Gastroesophageal sphincter (tissue), 4 donors: Measurements from ENCODE around the gene CD276. TPM values are rescaled to one million over a fixed set of nuclear protein-coding genes. Genes with fewer than 3 reads are reported as not detected.
A peak's percentile ranks its signal among the peaks of the same experiment; 100 is the strongest.
"Not testable (repeated sequence)": the region's sequence is repeated elsewhere in the genome, so short reads cannot be mapped to it uniquely, and the experiment has no call there.

ENCODE experiments used
- ATAC-seq: fragments of 150-250 bp; one replicate; pipeline ENCODE4 v1.9.1; 2016; ENCODE audit warnings: mild to moderate bottlenecking, moderate library complexity
- H3K27ac ChIP-seq, 4 donors: fragments of 200-600 bp; sonication (generic) in 3 of 4; 1 replicate in 3 of 4; 2 replicates in 1 of 4; pipeline ENCODE4 v1.5.1; 2016 to 2019
- H3K27me3 ChIP-seq: fragments of 200-600 bp; sonication (generic); one replicate; pipeline ENCODE4 v1.5.1; 2019
- H3K36me3 ChIP-seq, 2 donors: fragments of 200-600 bp; sonication (generic); one replicate each; pipeline ENCODE4 v1.5.1; 2019; ENCODE audit warnings: control low read depth in 1 of 2
- H3K4me1 ChIP-seq, 3 donors: fragments of 200-600 bp; sonication (generic); 1 replicate in 2 of 3; 2 replicates in 1 of 3; pipeline ENCODE4 v1.5.1; 2016 to 2019; ENCODE audit warnings: control low read depth in 2 of 3
- H3K4me3 ChIP-seq, 2 donors: fragments of 200-600 bp; sonication (generic); one replicate each; pipeline ENCODE4 v1.5.1; 2019; ENCODE audit warnings: mild to moderate bottlenecking in 1 of 2, moderate library complexity in 1 of 2
- H3K9me3 ChIP-seq, 3 donors: fragments of 200-600 bp; sonication (generic); one replicate each; pipeline ENCODE4 v1.5.1; 2017 to 2019; ENCODE audit warnings: control low read depth in 2 of 3
- EP300 ChIP-seq: sonication (generic); formaldehyde crosslinking; IDR thresholded peaks from one replicate; pipeline ENCODE4 v1.6.1; 2017; ENCODE audit warnings: antibody characterized with exemption, mild to moderate bottlenecking
- POLR2A ChIP-seq, 2 donors: fragments of 450-650 bp; IDR thresholded peaks; one replicate each; pipeline ENCODE4 v1.6.1; 2017; ENCODE audit warnings: antibody characterized with exemption in 2 of 2, mild to moderate bottlenecking in 2 of 2, moderate library complexity in 1 of 2
- POLR2AphosphoS5 ChIP-seq: sonication (generic); formaldehyde crosslinking; IDR thresholded peaks from one replicate; pipeline ENCODE4 v1.6.1; 2017; ENCODE audit warnings: antibody characterized with exemption
- WGBS, 2 donors: methylation state at CpG; one replicate each; pipeline ENCODE4 v1.1.5; 2018; ENCODE audit warnings: low coverage in 1 of 2; 5-methylcytosine and 5-hydroxymethylcytosine counted together
- total RNA-seq, 4 donors: library from RNA; depleted of rRNA; stranded (reverse); fragments of >200 nt; gene quantifications; one replicate each; pipeline ENCODE4 v1.1.0, GENCODE V29; 2016
- TF ChIP-seq, protein P1 (sequence below), 4 experiments: fragments of 200-600 bp in 2 of 4; fragments of 450-650 bp in 2 of 4; sonication (generic) in 1 of 4; IDR thresholded peaks; one replicate each; pipeline ENCODE4 v1.5.1; 2017 to 2019; ENCODE audit warnings: antibody characterized with exemption in 4 of 4, mild to moderate bottlenecking in 2 of 4, moderate library complexity in 2 of 4

Gene CD276
- total RNA-seq, result 10 to 100 TPM; 34.7 to 61.5 (median 48.0) TPM

GRCh38 chr15:73683777-73684580, at the start of gene CD276:
Gene CD276 (plus strand): TSS chr15:73684383. CDS start chr15:73699640, 15,257 bp downstream.
- Histone ChIP-seq H3K36me3 (no peaks in the 10 kb centered on the region), H3K9me3 (no peaks in the 10 kb centered on the region), H3K4me3 (peak within 1 kb of the TSS; percentile 72 to 73), H3K27me3 (no peaks in the 10 kb centered on the region), H3K27ac (peak within 1 kb of the TSS; percentile 32 to 87 (median 84)), H3K4me1 (peaks cover 0 to 59% (median 27%) of the 10 kb centered on the region in 3 donors)
- no CpG with 5 or more reads among the region's 69 CpGs for WGBS, 2 donors
- TF ChIP-seq POLR2A (IDR thresholded peaks at IDR 0.05), result peak; percentile 20 to 47
- no peak for TF ChIP-seq POLR2AphosphoS5
- no peak for TF ChIP-seq EP300
- TF ChIP-seq, protein P1, sequence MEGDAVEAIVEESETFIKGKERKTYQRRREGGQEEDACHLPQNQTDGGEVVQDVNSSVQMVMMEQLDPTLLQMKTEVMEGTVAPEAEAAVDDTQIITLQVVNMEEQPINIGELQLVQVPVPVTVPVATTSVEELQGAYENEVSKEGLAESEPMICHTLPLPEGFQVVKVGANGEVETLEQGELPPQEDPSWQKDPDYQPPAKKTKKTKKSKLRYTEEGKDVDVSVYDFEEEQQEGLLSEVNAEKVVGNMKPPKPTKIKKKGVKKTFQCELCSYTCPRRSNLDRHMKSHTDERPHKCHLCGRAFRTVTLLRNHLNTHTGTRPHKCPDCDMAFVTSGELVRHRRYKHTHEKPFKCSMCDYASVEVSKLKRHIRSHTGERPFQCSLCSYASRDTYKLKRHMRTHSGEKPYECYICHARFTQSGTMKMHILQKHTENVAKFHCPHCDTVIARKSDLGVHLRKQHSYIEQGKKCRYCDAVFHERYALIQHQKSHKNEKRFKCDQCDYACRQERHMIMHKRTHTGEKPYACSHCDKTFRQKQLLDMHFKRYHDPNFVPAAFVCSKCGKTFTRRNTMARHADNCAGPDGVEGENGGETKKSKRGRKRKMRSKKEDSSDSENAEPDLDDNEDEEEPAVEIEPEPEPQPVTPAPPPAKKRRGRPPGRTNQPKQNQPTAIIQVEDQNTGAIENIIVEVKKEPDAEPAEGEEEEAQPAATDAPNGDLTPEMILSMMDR (IDR thresholded peaks at IDR 0.05), result peak in 1 of 4 experiments; percentile 18
- ATAC-seq, result peak; percentile 90

- ATAC-seq, result no peak
- no peak for TF ChIP-seq POLR2A (IDR thresholded peaks at IDR 0.05)
- TF ChIP-seq, protein P1 (IDR thresholded peaks at IDR 0.05), result no peak
- TF ChIP-seq EP300, result no peak
- no peak for TF ChIP-seq POLR2AphosphoS5
- Histone ChIP-seq H3K4me1 (peaks cover 3 to 21% (median 10%) of the 10 kb centered on the region in 3 donors), H3K36me3 (no peaks in the 10 kb centered on the region), H3K27ac (no peak overlapping the region), H3K9me3 (no peaks in the 10 kb centered on the region), H3K27me3 (no peaks in the 10 kb centered on the region), H3K4me3 (no peak overlapping the region)
- 14 to 33% methylated on average over 2 of the region's 2 CpGs for WGBS, 2 donors
Observed at GRCh38 chr15:73637527-73637926, 46.7 kb upstream of the CD276 start.

DNA sequence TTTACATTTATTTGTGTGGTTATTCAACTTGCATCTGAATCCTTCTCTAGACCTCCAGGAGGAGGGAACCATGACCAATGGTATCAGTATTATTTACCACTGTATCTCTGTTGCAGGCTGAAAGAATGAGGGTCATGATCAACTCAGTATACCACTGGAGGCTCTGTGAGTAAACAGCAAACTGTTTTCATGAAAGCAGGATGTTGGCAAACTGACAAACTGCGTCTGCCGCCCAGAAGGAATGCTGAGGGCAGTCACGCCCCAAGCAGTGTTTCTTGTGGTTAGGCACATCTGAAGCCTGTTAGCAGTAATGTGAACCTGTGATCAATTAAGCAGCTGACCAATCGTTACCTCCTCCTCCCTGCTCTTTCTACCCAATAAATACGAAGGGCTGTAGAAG, 44.7 kb upstream of the CD276 start:
- H3K4me3 ChIP-seq, ATAC-seq, H3K9me3 ChIP-seq, H3K27ac ChIP-seq, H3K27me3 ChIP-seq, H3K36me3 ChIP-seq: not testable (repeated sequence)
- H3K4me1 ChIP-seq, result peaks cover 0 to 12% (median under 1%) of the 10 kb centered on the region in 3 donors
- WGBS, 2 donors, result 69 to 93% methylated on average over 3 of the region's 5 CpGs

- Histone ChIP-seq H3K9me3 (no peaks in the 10 kb centered on the region), H3K4me3 (no peak overlapping the region), H3K27me3 (peaks cover 14% of the 10 kb centered on the region), H3K4me1 (no peaks in the 10 kb centered on the region), H3K36me3 (no peaks in the 10 kb centered on the region), H3K27ac (no peak overlapping the region)
- WGBS, 2 donors, result 68 to 76% methylated on average over 4 to 6 of the region's 6 CpGs
- TF ChIP-seq POLR2A (IDR thresholded peaks at IDR 0.05) (no peak), EP300 (no peak), POLR2AphosphoS5 (no peak)
- TF ChIP-seq, protein P1 (IDR thresholded peaks at IDR 0.05), result no peak
- ATAC-seq, result no peak
Observed at GRCh38 chr15:73647259-73648013, 36.7 kb upstream of the CD276 start.

DNA sequence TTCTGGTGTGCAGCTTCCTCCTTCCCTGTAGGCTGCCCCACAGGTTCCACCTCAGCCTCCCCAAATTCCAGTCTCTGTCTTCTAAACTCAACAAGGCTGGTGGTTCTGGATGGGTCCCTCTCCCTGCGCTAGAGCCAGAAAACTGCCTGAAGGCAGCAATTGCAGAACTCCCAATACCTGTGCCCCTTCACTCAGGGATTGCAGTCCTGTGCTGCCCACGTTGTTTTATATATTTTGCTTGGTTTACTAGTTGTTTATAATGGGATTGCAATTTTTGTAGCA, 36.2 kb upstream of the CD276 start:
- no peak overlapping the region for H3K27ac ChIP-seq
- no peaks in the 10 kb centered on the region for H3K4me1 ChIP-seq
- TF ChIP-seq POLR2AphosphoS5 (no peak), EP300 (no peak), POLR2A (IDR thresholded peaks at IDR 0.05) (no peak)
- TF ChIP-seq, protein P1 (IDR thresholded peaks at IDR 0.05), result no peak
- no peaks in the 10 kb centered on the region for H3K9me3 ChIP-seq
- H3K36me3 ChIP-seq, result no peaks in the 10 kb centered on the region
- H3K4me3 ChIP-seq, result no peak overlapping the region
- WGBS, 2 donors, result 60 to 82% methylated on average over 1 to 2 of the region's 2 CpGs
- no peak for ATAC-seq
- H3K27me3 ChIP-seq, result peaks cover 14% of the 10 kb centered on the region
